ENCODE data around the gene ISG15. TPM values are rescaled to one million over a fixed set of nuclear protein-coding genes. Genes with fewer than 3 reads are reported as not detected.

The ISG15 gene
- total RNA-seq, 1 donor, result 34.7 TPM

DNA sequence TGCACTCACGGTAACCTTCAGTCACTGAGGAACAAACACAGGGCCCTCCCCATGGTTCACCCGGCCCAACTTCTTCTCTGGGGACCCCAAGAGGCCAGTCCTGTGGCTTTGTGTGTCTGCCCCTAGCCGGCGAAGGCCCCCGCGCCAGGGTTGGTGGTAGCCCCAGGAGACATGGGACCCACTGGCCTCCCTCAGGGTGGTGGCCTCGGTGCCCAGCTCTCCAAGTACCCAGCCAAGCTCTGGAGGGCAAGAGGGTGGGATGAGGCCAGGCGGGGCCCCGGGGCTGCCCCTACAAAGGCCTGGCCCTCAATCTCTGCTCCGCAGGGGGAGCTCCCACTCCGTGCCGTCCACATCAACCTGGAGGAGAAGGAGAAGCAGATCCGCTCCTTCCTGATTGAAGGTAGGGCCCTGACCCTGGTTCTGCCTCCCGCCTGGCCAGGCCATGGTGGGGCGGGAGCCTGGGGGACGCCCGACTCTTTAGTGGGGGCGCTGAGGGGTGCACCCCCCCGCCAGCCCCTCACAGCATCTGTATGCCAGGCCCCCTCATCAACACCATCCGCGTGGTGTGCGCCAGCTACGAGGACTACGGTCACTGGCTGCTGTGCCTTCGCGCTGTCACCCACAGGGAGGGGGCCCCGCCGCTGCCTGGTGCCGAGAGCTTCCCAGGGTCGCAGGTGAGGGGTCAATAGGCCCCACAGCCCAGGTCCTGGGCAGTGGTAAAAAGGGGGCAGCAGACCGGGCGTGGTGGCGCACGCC, 41.4 kb upstream of the ISG15 start:
- no peak for TF ChIP-seq CTCF (IDR thresholded peaks at IDR 0.05; ENCODE audit: insufficient read depth, low read length)
- H3K4me3 ChIP-seq (ENCODE audit: low read depth, low read length), result no peak overlapping the region
- DNase-seq (ENCODE audit: low read depth), result no peak

- no peak for TF ChIP-seq CTCF (IDR thresholded peaks at IDR 0.05; ENCODE audit: insufficient read depth, low read length)
- DNase-seq (ENCODE audit: low read depth), result no peak
- H3K4me3 ChIP-seq (ENCODE audit: low read depth, low read length), result no peak overlapping the region
Measured at GRCh38 chr1:972726-973458, 40.4 kb upstream of the ISG15 start.

DNA sequence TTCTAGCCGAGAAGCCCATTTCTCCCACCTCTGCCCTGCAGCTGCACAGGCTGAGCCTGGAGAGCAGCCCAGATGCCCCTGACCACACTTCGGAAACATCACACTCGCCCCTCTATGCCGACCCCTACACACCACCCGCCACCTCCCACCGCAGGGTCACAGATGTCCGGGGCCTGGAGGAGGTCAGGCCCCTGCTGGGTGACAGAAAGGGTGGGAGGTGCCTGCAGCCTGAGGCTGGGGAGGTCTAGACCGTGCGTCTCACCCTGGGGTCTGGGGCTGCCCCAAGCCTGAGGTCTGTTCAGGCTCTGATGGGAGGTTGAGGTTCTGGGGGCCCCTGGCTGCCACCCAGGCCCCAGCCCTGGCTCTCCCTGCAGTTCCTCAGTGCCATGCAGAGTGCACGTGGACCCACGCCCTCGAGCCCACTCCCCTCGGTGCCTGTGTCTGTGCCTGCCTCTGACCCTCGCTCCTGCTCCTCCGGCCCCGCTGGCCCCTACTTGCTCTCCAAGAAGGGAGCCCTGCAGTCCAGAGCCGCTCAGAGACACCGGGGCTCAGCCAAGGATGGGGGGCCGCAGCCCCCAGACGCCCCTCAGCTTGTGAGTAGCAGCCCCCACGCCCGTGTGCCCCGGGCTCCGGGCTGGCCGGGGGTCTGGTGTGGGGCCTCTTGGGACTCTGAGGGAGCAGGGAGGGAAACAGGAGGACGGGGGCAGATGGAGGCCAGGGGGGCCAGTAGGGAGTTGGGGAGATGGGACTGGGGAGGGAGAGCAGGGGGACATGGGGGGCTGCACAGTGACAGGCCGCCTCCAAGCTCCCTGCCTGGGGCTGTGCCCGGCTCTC, 39.6 kb upstream of the ISG15 start:
- no peak for DNase-seq (ENCODE audit: low read depth)
- no peak overlapping the region for H3K4me3 ChIP-seq (ENCODE audit: low read depth, low read length)
- TF ChIP-seq CTCF (IDR thresholded peaks at IDR 0.05; ENCODE audit: insufficient read depth, low read length), result no peak

DNA sequence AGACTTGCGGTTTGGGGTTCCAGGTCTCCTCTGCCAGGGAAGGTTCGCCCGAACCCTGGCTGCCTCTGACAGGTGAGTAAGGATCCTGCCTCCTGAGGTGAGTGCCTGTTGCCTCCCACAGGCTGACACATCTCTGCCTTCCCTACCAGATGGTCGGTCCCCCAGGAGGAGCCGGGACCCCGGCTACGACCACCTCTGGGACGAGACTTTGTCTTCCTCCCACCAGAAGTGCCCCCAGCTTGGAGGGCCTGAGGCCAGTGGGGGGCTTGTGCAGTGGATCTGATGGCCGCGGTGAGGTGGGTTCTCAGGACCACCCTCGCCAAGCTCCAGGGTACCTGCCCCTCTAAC, 39.0 kb upstream of the ISG15 start:
- H3K4me3 ChIP-seq (ENCODE audit: low read depth, low read length), result no peak overlapping the region
- no peak for TF ChIP-seq CTCF (IDR thresholded peaks at IDR 0.05; ENCODE audit: insufficient read depth, low read length)
- DNase-seq (ENCODE audit: low read depth), result no peak

- no peak for DNase-seq (ENCODE audit: low read depth)
- H3K4me3 ChIP-seq (ENCODE audit: low read depth, low read length), result no peak overlapping the region
- TF ChIP-seq CTCF (IDR thresholded peaks at IDR 0.05; ENCODE audit: insufficient read depth, low read length), result no peak
Measured at GRCh38 chr1:974687-975328, 38.5 kb upstream of the ISG15 start.

GRCh38 chr1:975365-975764, 37.9 kb upstream of the ISG15 start:
- TF ChIP-seq CTCF (IDR thresholded peaks at IDR 0.05; ENCODE audit: insufficient read depth, low read length), result no peak
- H3K4me3 ChIP-seq (ENCODE audit: low read depth, low read length), result no peak overlapping the region
- DNase-seq (ENCODE audit: low read depth), result no peak

All from fibroblast of the aortic adventitia (primary cell).